Midbrain (tissue), 1 donor: ENCODE results near the gene KRTAP5-9.
A peak's percentile ranks its signal among the peaks of the same experiment; 100 is the strongest.
"Not testable (repeated sequence)": the region's sequence is repeated elsewhere in the genome, so short reads cannot be mapped to it uniquely, and the experiment has no call there.

Experiments used
- DNase-seq: peaks from one replicate; lab custom pipeline; 2025; lab: John Stamatoyannopoulos, UW

The KRTAP5-9 gene

GRCh38 chr11:71534711-71535608 is 13.3 kb upstream of the KRTAP5-9 start:
- DNase-seq = not testable (repeated sequence)

- DNase-seq = no peak
Observed at GRCh38 chr11:71535825-71536224, 12.4 kb upstream of the KRTAP5-9 start.

- no peak for DNase-seq
Observed at GRCh38 chr11:71537537-71537936, 10.7 kb upstream of the KRTAP5-9 start.

- DNase-seq = not testable (repeated sequence)
Observed at GRCh38 chr11:71537977-71538665, 10.1 kb upstream of the KRTAP5-9 start, which contains the start of gene KRTAP5-8. KRTAP5-8 (plus strand) TSS chr11:71538025; CDS start chr11:71538056, 31 bp downstream.

GRCh38 chr11:71538666-71538990 is 9.6 kb upstream of the KRTAP5-9 start:
- no peak for DNase-seq

GRCh38 chr11:71539017-71539416 is 9.2 kb upstream of the KRTAP5-9 start:
- DNase-seq = no peak

GRCh38 chr11:71539971-71540370 is 8.2 kb upstream of the KRTAP5-9 start:
- not testable (repeated sequence) for DNase-seq

GRCh38 chr11:71540521-71541304 is 7.5 kb upstream of the KRTAP5-9 start:
- DNase-seq = not testable (repeated sequence)

GRCh38 chr11:71542382-71542781 is 5.8 kb upstream of the KRTAP5-9 start:
- no peak for DNase-seq

GRCh38 chr11:71542879-71543777 is 5.1 kb upstream of the KRTAP5-9 start:
- no peak for DNase-seq

- no peak for DNase-seq
Observed at GRCh38 chr11:71543866-71544265, 4.4 kb upstream of the KRTAP5-9 start.

GRCh38 chr11:71544525-71545214 is 3.5 kb upstream of the KRTAP5-9 start:
- no peak for DNase-seq

GRCh38 chr11:71545405-71545966 is 2.7 kb upstream of the KRTAP5-9 start:
- DNase-seq = no peak

GRCh38 chr11:71548716-71549151 is 514 bp downstream of the KRTAP5-9 start:
- no peak for DNase-seq

GRCh38 chr11:71551711-71552110 is 3.5 kb downstream of the KRTAP5-9 start:
- DNase-seq = no peak

- no peak for DNase-seq
Observed at GRCh38 chr11:71554996-71555395, 6.8 kb downstream of the KRTAP5-9 start.

GRCh38 chr11:71555508-71555907 is 7.3 kb downstream of the KRTAP5-9 start:
- no peak for DNase-seq

GRCh38 chr11:71556018-71556417 is 7.8 kb downstream of the KRTAP5-9 start:
- DNase-seq = no peak

- DNase-seq = no peak
Observed at GRCh38 chr11:71557257-71557656, 9.0 kb downstream of the KRTAP5-9 start.

GRCh38 chr11:71558996-71559395 is 10.8 kb downstream of the KRTAP5-9 start:
- peak; percentile 34 for DNase-seq
